ENCODE results near the gene ATXN7L1.

Gene ATXN7L1

GRCh38 chr7:105625986-105626385 is 250.4 kb downstream of the ATXN7L1 start:
- peaks cover 4% of the 10 kb centered on the region for H3K36me3 ChIP-seq (replicated peaks; ENCODE audit: low read depth, low read length)
- H3K4me1 ChIP-seq (ENCODE audit: low read length) = peaks cover 7% of the 10 kb centered on the region; the same call in 1 of the 2 replicates
- no peaks in the 10 kb centered on the region for H3K79me2 ChIP-seq (ENCODE audit: low read length)
- no peak overlapping the region for H2AFZ ChIP-seq (ENCODE audit: low read depth, low read length)
- H3K9me3 ChIP-seq (ENCODE audit: insufficient read depth, low read length) = no peaks in the 10 kb centered on the region
- no peaks in the 10 kb centered on the region for H3K27me3 ChIP-seq (ENCODE audit: low read depth, low read length)
- no peak overlapping the region for H3K9ac ChIP-seq (ENCODE audit: low read length)
- H3K27ac ChIP-seq (ENCODE audit: low read length) = no peak overlapping the region
- H3K4me3 ChIP-seq (ENCODE audit: low read length) = no peak overlapping the region
- TF ChIP-seq EZH2phosphoT487 (IDR thresholded peaks at IDR 0.05; ENCODE audit: low read depth) (no peak), CTCF (IDR thresholded peaks at IDR 0.05; ENCODE audit: low read depth, low read length) (no peak)
- no peaks in the 10 kb centered on the region for H4K20me1 ChIP-seq (ENCODE audit: insufficient read depth, low read length)
- H3K4me2 ChIP-seq (ENCODE audit: low read length) = no peak overlapping the region

GRCh38 chr7:105623906-105624305 is 252.5 kb downstream of the ATXN7L1 start:
- H3K4me2 ChIP-seq (ENCODE audit: low read length) = no peak overlapping the region
- H4K20me1 ChIP-seq (ENCODE audit: insufficient read depth, low read length) = no peaks in the 10 kb centered on the region
- H2AFZ ChIP-seq (ENCODE audit: low read depth, low read length) = no peak overlapping the region
- no peaks in the 10 kb centered on the region for H3K9me3 ChIP-seq (ENCODE audit: insufficient read depth, low read length)
- no peak overlapping the region for H3K27ac ChIP-seq (ENCODE audit: low read length)
- peaks cover 4% of the 10 kb centered on the region for H3K36me3 ChIP-seq (replicated peaks; ENCODE audit: low read depth, low read length)
- H3K79me2 ChIP-seq (ENCODE audit: low read length) = no peaks in the 10 kb centered on the region
- no peak for TF ChIP-seq CTCF (IDR thresholded peaks at IDR 0.05; ENCODE audit: low read depth, low read length)
- no peak for TF ChIP-seq EZH2phosphoT487 (IDR thresholded peaks at IDR 0.05; ENCODE audit: low read depth)
- H3K4me1 ChIP-seq (ENCODE audit: low read length) = peaks cover 7% of the 10 kb centered on the region; the same call in 1 of the 2 replicates
- no peak overlapping the region for H3K9ac ChIP-seq (ENCODE audit: low read length)
- H3K27me3 ChIP-seq (ENCODE audit: low read depth, low read length) = no peaks in the 10 kb centered on the region
- no peak overlapping the region for H3K4me3 ChIP-seq (ENCODE audit: low read length)

GRCh38 chr7:105623378-105623777 is 253.0 kb downstream of the ATXN7L1 start:
- H3K27me3 ChIP-seq (ENCODE audit: low read depth, low read length) = no peaks in the 10 kb centered on the region
- no peaks in the 10 kb centered on the region for H3K79me2 ChIP-seq (ENCODE audit: low read length)
- TF ChIP-seq EZH2phosphoT487 (IDR thresholded peaks at IDR 0.05; ENCODE audit: low read depth) (no peak), CTCF (IDR thresholded peaks at IDR 0.05; ENCODE audit: low read depth, low read length) (no peak)
- H3K36me3 ChIP-seq (replicated peaks; ENCODE audit: low read depth, low read length) = peaks cover 4% of the 10 kb centered on the region
- no peak overlapping the region for H2AFZ ChIP-seq (ENCODE audit: low read depth, low read length)
- peaks cover 7% of the 10 kb centered on the region; the same call in 1 of the 2 replicates for H3K4me1 ChIP-seq (ENCODE audit: low read length)
- H3K4me2 ChIP-seq (ENCODE audit: low read length) = no peak overlapping the region
- H3K4me3 ChIP-seq (ENCODE audit: low read length) = no peak overlapping the region
- no peak overlapping the region for H3K9ac ChIP-seq (ENCODE audit: low read length)
- H4K20me1 ChIP-seq (ENCODE audit: insufficient read depth, low read length) = no peaks in the 10 kb centered on the region
- no peaks in the 10 kb centered on the region for H3K9me3 ChIP-seq (ENCODE audit: insufficient read depth, low read length)
- H3K27ac ChIP-seq (ENCODE audit: low read length) = no peak overlapping the region

DNA sequence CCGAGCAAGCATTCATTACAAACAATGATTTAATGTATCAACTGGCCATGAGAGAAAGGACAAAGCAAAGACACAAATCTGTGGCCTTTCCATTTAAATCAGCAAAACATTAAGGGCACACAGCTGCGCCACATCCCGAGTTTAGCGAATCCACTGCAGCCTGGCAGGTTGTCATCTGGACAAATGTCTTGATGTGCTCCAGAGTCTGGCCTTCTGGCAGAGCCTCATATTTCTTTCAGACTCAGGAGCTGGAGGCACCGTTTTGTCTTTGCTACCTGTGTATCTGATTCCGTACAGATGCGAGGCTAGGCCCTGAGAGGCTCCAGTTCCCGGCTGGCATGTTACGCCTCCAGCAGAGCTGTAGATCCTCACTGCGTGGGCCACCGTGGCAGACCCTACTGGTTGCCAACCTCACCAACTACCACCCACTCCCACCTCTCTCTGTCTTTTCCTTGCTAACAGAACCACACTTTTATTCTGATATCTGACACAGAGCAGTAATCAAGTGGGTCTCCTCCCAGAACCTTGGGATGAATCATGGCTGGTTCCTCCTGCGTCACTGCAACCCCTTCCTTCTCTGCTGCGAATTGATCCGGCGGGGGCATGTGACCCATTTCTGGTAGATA is 254.2 kb downstream of the ATXN7L1 start:
- Histone ChIP-seq H3K79me2 (ENCODE audit: low read length) (no peaks in the 10 kb centered on the region), H3K27me3 (ENCODE audit: low read depth, low read length) (no peaks in the 10 kb centered on the region), H2AFZ (ENCODE audit: low read depth, low read length) (no peak overlapping the region), H3K9me3 (ENCODE audit: insufficient read depth, low read length) (no peaks in the 10 kb centered on the region), H4K20me1 (ENCODE audit: insufficient read depth, low read length) (no peaks in the 10 kb centered on the region), H3K4me3 (ENCODE audit: low read length) (no peak overlapping the region), H3K36me3 (replicated peaks; ENCODE audit: low read depth, low read length) (peaks cover 4% of the 10 kb centered on the region), H3K27ac (ENCODE audit: low read length) (no peak overlapping the region), H3K4me2 (ENCODE audit: low read length) (no peak overlapping the region), H3K4me1 (ENCODE audit: low read length) (peaks cover 7% of the 10 kb centered on the region; the same call in 1 of the 2 replicates), H3K9ac (ENCODE audit: low read length) (no peak overlapping the region)
- TF ChIP-seq EZH2phosphoT487 (IDR thresholded peaks at IDR 0.05; ENCODE audit: low read depth) = no peak
- TF ChIP-seq CTCF (IDR thresholded peaks at IDR 0.05; ENCODE audit: low read depth, low read length) = no peak

Measured in OCI-LY3 (cell line).